AG08396 (cell line): ENCODE results near the gene CFAP300.

ENCODE experiments used
- DNase-seq: peaks from one replicate; pipeline ENCODE4 v3.0.0; 2012; ENCODE audit warnings: low spot score, mixed read lengths

Gene CFAP300

GRCh38 chr11:102047305-102047924 is at the start of gene CFAP300:
TSS of gene CFAP300 (plus strand) at chr11:102047437. CDS start at chr11:102047471, 34 bp downstream.
- DNase-seq, result peak; percentile 88

GRCh38 chr11:102001657-102002338 is 45.4 kb upstream of the CFAP300 start:
- no peak for DNase-seq

- no peak for DNase-seq
Observed at GRCh38 chr11:102004220-102004619, 43.0 kb upstream of the CFAP300 start.

- no peak for DNase-seq
Observed at GRCh38 chr11:102005306-102005705, 41.9 kb upstream of the CFAP300 start.

- no peak for DNase-seq
Observed at GRCh38 chr11:102006835-102007566, 40.2 kb upstream of the CFAP300 start.

GRCh38 chr11:102007567-102008437 is 39.4 kb upstream of the CFAP300 start:
- peak; percentile 27 for DNase-seq

- DNase-seq, result peak; percentile 92
Observed at GRCh38 chr11:102010776-102011494, 36.3 kb upstream of the CFAP300 start.

GRCh38 chr11:102012946-102013345 is 34.3 kb upstream of the CFAP300 start:
- no peak for DNase-seq

GRCh38 chr11:102014756-102015155 is 32.5 kb upstream of the CFAP300 start:
- DNase-seq, result no peak

GRCh38 chr11:102017026-102017425 is 30.2 kb upstream of the CFAP300 start:
- no peak for DNase-seq

GRCh38 chr11:102026217-102026616 is 21.0 kb upstream of the CFAP300 start:
- DNase-seq, result no peak

GRCh38 chr11:102026959-102027358 is 20.3 kb upstream of the CFAP300 start:
- no peak for DNase-seq

- no peak for DNase-seq
Observed at GRCh38 chr11:102036757-102037156, 10.5 kb upstream of the CFAP300 start.

GRCh38 chr11:102046841-102047240 is 396 bp upstream of the CFAP300 start:
- peak; percentile 33 for DNase-seq

GRCh38 chr11:102050927-102051575 is 3.8 kb downstream of the CFAP300 start:
- DNase-seq, result no peak

GRCh38 chr11:102061276-102061675 is 14.0 kb downstream of the CFAP300 start:
- DNase-seq, result no peak

GRCh38 chr11:102062106-102062505 is 14.9 kb downstream of the CFAP300 start:
- no peak for DNase-seq

- no peak for DNase-seq
Observed at GRCh38 chr11:102064316-102064715, 17.1 kb downstream of the CFAP300 start.

GRCh38 chr11:102070766-102071165 is 23.5 kb downstream of the CFAP300 start:
- DNase-seq, result no peak

- no peak for DNase-seq
Observed at GRCh38 chr11:102071497-102072472, 24.5 kb downstream of the CFAP300 start.
